ENCODE results near the gene SCOC.
"Not testable (repeated sequence)": the region's sequence is repeated elsewhere in the genome, so short reads cannot be mapped to it uniquely, and the experiment has no call there.

Gene SCOC

DNA sequence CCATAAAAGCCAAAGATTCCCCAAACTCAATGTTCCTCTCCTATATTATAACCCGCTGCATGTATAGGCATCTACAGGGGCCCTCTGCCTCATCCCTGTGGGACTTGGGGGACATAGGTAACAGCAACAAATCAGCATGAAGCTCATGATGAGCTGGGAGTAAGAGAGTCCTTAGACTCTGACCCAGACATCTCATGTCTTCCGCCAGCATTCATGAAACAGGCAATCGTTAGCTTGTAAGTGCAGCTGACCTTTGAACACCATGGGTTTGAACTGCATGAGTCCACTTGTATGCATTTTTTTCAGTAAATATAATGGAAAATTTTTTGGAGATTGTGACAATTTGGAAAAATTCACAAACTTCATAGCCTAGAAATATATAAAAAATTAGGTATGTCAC, 10.4 kb upstream of the SCOC start:
- DNase-seq = no peak

DNA sequence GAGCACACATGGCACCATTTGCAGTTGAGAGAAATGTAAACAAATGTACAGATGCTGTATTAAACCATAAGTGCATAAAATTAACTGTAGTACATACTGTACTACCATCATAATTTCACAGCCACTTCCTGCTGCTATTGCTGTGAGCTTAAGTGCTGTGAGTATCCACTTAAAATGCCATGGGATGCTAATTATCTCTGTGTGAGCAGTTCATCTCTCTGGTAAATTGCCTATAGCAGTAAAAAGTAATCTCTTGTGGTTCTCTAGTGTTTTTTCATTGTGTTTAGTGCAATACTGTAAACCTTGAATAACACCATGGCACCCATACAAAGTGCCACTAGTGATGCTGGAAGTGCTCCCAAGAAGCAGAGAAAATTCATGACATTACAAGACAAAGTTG, 9.9 kb upstream of the SCOC start:
- DNase-seq = no peak

DNA sequence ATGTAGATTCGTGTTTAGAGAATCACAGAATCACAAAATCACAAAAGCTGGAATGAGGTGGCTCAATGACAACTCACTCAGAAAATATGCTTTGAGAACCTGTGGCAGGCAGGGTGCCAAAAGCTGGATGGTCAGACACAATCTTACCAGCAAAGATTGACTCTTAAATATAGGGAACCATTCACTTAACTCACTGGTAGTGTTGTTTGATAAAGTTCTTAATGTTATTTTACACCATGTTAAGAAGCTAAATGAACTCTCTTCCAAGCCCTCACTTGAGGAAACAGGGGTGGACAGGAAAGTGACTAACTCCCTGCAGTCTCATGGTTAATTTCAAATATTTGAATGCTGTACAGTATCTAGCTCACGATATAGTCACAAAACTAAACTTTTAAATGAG, 5.7 kb upstream of the SCOC start:
- DNase-seq = no peak

DNA sequence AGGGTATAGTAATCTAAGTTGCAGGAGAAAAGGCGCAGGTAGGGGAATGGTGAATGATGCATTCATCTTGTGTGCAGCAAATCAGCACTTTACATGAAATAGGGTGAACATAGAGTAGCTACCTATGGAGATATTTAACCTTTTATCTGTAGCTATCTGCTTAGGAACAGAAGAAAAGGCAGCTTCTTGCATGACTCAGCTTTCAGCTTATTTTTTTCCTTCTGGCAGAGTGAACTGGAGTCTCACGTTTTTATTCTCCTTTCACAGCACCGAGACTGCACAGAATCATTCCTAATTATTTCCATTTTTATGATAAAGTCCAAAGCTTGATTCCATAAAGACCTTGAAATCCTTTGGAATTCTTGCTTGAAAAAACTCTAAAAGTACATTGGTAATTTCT, 4.8 kb upstream of the SCOC start:
- no peak for DNase-seq

DNA sequence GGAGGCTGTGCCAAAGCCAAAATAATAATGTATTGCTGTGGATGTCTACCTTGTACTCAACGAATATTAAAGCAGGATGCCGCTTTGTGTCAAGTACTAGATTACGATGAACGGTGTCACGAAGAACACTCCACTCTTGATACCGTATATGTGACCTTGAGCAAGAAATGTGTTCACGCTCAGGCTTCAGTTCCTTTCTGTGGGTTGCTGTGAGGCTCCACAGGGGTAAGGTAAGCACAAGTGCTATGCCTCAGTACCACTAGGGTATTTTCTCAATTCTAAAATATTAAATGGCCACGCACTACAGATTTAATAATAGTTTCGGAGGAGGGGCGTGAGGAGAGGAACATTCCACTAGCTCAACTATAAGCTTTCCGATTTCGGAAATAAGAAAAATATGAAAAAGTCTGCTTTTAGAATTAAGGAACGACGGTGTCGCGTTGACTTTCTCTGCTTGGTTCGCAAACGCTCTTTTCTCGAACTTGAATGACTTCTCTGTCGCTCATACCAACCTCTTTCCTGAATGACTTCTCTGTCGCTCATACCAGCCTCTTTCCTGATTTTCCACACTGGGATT, 607 bp upstream of the SCOC start:
- no peak for DNase-seq

DNA sequence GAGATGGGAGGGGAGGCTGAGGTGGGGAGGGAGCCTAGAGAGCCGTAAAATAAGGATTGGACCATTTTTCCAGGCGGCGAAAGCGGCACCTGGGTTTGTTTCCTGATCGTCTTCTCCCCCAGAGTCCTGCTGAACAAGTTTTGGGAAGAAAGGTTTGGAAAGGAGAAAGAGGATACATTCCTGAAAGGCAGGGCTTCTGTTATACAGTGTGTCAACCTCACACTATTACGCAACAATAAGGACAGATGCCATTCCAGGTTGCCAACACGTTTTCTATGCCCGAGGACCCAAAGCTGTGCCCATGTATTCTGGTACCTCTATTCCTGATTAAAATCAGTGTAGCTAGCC, 658 bp downstream of the SCOC start:
- no peak for DNase-seq

DNA sequence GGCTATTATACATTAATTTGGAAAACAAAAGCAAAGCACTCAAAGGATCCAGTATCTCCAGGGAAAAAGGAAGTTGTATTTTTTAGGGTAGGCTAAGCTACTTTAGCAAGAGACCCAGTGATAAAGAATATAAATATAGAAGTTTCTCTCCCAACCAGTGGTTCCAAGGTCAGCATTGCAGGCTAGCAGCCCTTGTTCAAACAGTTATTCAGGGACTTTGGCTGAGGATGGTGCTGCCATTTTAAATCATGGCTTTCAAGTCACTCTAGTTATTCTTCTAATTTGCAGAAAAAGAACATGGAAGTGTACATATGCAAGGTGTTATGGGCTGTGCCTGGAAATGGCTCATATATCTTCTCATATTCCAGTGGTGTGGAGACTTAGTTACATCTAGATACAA, 9.3 kb downstream of the SCOC start:
- DNase-seq = no peak

DNA sequence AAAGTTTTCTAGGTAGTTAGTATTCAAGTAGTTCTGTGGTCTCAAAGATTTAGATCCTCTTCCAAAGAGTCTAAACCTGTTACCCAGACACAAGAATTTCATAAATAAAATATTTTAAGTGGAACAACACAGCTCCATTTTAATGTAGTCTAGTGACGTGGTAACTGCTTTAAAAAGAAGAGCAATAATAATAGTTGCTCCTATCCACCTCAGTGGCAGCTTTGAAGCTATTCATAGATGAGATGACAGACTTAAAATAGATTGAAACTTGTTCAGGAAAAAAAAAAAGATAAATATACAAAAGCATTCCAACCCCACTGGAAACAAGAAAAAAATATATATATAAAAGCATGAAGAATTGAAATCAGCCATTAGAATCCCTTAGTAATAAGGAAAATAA, 14.6 kb downstream of the SCOC start:
- DNase-seq = no peak

DNA sequence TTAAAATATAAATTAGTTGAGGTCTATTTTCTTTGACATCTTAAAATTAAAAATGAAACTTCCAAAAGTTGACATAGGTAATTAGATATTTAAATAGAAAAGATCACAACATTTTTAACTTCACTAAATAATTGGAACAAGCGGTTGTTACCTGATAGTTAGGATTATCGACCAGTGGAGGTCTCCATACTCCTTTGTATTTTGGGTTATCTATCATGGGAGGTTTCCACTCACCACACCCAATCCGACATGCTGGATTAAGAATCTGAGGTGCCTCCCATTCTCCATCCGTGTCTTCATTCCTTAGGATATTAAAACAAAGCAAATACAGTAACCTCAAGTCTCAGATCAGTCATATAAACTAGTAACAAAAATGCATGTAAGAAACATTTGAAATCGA, 22.2 kb downstream of the SCOC start:
- no peak for DNase-seq

DNA sequence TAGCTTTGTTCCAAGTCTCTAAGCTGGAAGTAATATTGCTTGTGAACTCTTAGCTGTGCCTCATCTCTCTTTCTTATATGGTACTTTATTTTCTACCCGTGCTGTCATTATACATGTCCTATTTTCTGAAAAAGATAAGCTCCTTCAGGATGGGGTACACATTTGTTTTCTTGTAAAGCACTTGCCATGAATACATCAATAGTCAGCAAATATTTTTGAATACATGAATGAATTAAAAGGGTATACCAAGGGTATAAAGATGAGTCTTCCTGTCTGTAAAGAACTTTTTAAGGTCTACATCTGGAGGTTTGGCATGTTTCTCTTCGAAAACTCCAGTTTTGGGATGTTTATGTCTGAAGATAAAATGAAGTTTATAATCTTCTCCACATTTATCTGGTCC, 26.7 kb downstream of the SCOC start:
- no peak for DNase-seq

DNA sequence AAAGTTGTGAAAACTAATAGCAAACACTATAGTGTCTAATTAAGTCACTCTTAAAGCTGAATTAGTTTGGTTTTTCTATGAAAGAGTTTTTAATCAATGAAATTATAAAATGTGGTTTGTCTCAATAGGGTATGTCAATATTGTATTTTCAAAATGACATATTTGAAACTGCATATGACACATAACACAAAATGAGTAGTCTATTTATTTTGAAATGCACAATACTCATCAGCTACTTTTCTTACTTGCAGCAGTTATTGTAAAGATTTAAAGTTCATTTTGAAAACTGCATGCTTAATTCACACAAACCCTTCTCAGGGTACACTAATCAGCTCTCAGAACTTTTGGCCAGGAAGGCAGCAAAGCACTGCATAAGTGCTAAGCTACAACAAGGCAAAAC, 32.8 kb downstream of the SCOC start:
- no peak for DNase-seq

DNA sequence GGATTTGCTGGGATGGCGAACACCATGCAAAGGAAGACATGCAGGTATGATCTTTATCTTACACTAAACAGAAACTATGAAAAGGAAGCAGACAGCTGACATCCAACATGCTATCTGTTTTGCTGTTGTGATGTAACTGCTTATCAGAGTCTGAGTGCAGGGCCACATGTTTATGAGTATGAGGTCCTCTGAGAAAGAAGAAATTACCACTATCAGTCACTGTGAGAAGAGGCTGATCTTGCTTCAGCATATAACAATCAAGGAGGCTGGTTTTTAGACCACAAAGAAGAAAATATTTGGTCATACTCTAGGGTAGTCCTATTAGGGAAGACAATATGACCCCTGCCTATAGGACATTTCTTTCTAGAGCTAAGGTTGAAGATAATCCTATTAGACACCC, 35.5 kb downstream of the SCOC start:
- no peak for DNase-seq

DNA sequence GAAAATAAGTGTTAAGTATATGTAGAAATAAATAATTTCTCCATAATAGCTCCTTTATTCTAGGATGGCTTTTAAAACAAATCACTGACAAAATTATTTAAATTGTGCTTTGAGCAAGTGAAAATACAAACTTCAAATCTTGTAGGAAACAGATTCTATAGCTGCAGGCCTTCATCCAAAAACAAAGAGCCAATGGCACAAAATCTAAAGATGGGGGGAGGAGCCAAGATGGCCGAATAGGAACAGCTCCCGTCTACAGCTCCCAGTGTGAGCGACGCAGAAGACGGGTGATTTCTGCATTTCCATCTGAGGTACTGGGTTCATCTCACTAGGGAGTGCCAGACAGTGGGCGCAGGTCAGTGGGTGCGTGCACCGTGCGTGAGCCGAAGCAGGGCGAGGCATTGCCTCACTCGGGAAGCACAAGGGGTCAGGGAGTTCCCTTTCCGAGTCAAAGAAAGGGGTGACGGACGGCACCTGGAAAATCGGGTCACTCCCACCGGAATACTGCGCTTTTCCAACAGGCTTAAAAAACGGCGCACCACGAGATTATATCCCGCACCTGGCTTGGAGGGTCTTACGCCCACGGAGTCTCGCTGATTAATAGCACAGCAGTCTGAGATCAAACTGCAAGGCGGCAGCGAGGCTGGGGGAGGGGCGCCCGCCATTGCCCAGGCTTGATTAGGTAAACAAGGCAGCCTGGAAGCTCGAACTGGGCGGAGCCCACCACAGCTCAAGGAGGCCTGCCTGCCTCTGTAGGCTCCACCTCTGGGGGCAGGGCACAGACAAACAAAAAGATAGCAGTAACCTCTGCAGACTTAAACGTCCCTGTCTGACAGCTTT, 39.9 kb downstream of the SCOC start:
- not testable (repeated sequence) for DNase-seq

DNA sequence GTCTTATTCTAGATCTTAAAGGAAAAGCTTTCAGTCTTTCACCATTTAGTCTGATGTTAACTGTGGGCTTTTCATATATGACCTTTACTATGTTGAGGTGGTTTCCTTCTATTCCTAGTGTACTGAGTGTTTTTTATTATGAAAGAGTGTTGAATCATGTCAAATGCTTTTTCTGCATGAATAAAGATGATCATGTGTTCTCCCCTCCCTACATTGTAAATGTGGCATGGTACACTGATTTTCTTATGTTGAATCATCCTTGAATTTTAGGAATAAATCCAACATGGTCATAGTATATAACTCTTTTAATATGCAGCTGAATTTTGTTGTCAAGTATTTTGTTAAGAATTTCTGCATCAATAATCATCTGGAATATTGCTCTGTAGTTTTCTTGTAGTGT, 49.7 kb downstream of the SCOC start:
- DNase-seq = no peak

DNA sequence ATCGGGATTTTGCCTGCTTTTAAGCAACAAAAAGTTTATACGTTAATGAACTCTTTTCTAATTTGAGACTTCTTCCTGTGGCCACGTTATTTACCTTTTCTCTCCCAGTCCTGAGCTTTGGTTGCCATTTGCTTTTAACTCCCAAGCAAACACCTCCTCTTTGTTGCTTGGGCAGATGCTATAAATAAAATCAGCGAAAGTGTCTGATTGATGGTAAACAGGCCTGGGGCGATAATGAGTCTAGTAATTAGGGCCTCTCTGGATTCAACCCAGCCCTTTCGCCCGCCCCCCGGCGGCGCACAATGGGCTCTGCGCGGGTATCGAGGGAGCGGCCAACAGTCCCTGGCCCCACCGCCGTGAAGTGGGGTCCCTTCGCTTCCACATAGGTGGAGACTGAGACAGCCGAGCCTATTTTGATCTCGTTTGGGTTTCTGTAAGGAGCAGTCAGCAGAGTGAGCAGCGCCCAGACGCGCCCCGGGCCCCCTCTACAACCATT, 53.2 kb downstream of the SCOC start:
- DNase-seq = peak; percentile 54

DNA sequence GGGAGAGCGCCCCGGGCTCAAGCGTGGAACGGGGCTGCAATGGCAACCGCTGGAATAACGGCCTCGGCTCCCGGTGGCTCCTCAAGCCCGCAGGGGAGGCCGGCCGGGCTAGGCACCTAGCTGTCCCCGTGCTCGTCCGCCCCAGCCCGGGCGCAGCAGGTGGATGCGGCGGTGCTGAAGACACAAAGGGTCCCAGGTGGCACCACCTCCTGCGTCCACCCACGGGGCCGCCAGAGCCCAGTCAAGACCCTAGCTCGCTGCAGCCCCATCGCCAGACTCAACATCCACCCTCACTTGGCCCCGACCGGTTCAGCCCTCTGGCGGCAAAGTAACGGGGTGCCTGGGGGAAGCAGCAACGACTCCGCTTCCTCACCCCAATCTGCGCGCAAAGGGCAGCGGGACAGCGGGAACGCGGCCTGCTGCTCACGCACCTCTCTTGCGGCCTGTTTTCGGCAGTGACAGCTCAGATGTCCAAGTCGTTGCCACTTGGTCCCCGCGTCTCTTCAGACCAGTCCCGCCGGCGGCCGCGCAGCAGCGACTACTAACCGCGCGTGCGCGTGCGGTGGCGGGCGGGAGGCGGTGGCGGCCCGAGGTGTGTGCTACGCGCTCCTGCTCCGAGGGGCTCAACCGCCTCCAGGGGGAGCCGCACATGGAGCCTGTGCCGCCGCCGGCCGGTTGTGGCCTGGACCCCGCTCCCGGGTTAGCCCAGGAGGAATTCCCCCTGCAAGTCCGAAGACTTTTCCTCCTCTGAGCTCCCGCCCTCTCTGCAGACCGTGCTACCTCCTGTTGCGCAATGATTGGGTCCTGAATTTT, 53.9 kb downstream of the SCOC start, which contains the start of gene CLGN:
TSS of gene CLGN (minus strand) at position 543 of the 813 bp plus-strand sequence. CDS start 14,570 bp downstream, outside the sequence.
- peak; percentile 60 for DNase-seq

DNA sequence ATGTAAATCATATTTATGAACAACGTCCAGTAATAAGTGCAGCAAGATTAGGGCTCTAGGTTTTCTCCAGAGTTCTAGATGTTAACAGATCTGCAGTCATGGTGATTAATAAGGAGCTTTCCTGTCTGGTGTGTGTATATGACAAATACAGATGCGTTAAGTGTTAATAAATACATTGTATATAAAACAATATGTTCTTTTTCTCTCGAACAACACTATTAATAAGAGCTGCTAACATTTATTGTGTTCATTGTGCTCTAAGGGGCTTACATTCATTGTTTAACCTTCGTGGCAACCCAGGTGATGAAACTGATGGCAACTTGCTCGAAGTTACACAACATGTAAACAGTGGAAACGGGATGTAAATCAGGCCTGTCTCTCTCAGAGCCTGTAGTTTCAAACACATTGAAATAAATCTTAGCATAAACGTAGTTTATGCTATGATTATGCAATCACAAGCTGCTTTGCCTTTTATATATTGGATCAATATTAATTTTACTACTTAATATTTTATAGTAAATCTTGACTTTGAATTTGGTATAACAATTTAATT, 54.5 kb downstream of the SCOC start:
- no peak for DNase-seq

Data from NCI-H2171 (cell line).